ENCODE results near the gene SLC19A2. TPM values are rescaled to one million over a fixed set of nuclear protein-coding genes. Genes with fewer than 3 reads are reported as not detected.

Gene SLC19A2
- total RNA-seq, 4 donors from 2014 or later, result 48.8 to 195 (median 96.0) TPM

- TF ChIP-seq CTCF (IDR thresholded peaks at IDR 0.05), result no peak
- ATAC-seq (ENCODE audit: low FRiP score), result no peak
- no peak for DNase-seq (ENCODE audit: low spot score)
These were observed 41.9 kb upstream of the SLC19A2 start for GRCh38 chr1:169527451-169528214.

GRCh38 chr1:169527001-169527400 is 41.3 kb upstream of the SLC19A2 start:
- DNase-seq (ENCODE audit: low spot score) (no peak), ATAC-seq (ENCODE audit: low FRiP score) (no peak)
- no peak for TF ChIP-seq CTCF (IDR thresholded peaks at IDR 0.05)

GRCh38 chr1:169526120-169526832 is 40.5 kb upstream of the SLC19A2 start:
- DNase-seq (ENCODE audit: low spot score) (no peak), ATAC-seq (ENCODE audit: low FRiP score) (no peak)
- no peak for TF ChIP-seq CTCF (IDR thresholded peaks at IDR 0.05)

- no peak for ATAC-seq (ENCODE audit: low FRiP score)
- TF ChIP-seq CTCF (IDR thresholded peaks at IDR 0.05), result no peak
- no peak for DNase-seq (ENCODE audit: low spot score)
These were observed 39.6 kb upstream of the SLC19A2 start for GRCh38 chr1:169525391-169525790.

GRCh38 chr1:169523904-169524303 is 38.2 kb upstream of the SLC19A2 start:
- no peak for TF ChIP-seq CTCF (IDR thresholded peaks at IDR 0.05)
- ATAC-seq (ENCODE audit: low FRiP score), result no peak

GRCh38 chr1:169521226-169521625 is 35.5 kb upstream of the SLC19A2 start:
- TF ChIP-seq CTCF (IDR thresholded peaks at IDR 0.05), result no peak
- DNase-seq (ENCODE audit: low spot score) (no peak), ATAC-seq (ENCODE audit: low FRiP score) (no peak)

More at GRCh38 chr1:169523904-169524303, 38.2 kb upstream of the SLC19A2 start:
- DNase-seq (ENCODE audit: low spot score), result no peak
